Measurements from ENCODE around the gene ELMO1. TPM values are rescaled to one million over a fixed set of nuclear protein-coding genes. Genes with fewer than 3 reads are reported as not detected.

The ELMO1 gene
- total and polyA plus RNA-seq, 10 of the 15 experiments (the other 5 are each of a cell fraction or from before 2014, with no cell fraction given), result 22.6 to 85.9 (median 56.6) TPM

- ChIA-PET POLR2A (no interaction called here), RAD21 (ENCODE audit: unreplicated experiment) (no interaction called here), CTCF (no interaction called here), SMC1A (ENCODE audit: uncharacterized antibody, unreplicated experiment) (interaction anchor here (1.9 kb wide), 1 partner anchor 11 kb away, joined by 4 read pairs; no protein-coding TSS in a partner anchor)
- FAIRE-seq, result no peak
- no peak overlapping the region for H3K4me3 ChIP-seq
- no peak overlapping the region for H3K9ac ChIP-seq (ENCODE audit: control insufficient read depth, insufficient read depth, low read length)
- H2AFZ ChIP-seq (ENCODE audit: control insufficient read depth, low read depth, low read length), result no peak overlapping the region
- no peaks in the 10 kb centered on the region for H3K79me2 ChIP-seq (ENCODE audit: control insufficient read depth, insufficient read depth, low read length)
- H3K9me3 ChIP-seq (replicated peaks; ENCODE audit: control insufficient read depth, insufficient read depth, low read length), result no peaks in the 10 kb centered on the region
- no peaks in the 10 kb centered on the region for H3K27me3 ChIP-seq (replicated peaks in 1 of 2; ENCODE audit: control insufficient read depth in 2 of 2, insufficient read depth in 2 of 2, low read length in 1 of 2)
- intact Hi-C loops (cut with micrococcal nuclease; ENCODE audit: unreplicated experiment), result no loop called here
- 94% methylated on average over 6 of the region's 6 CpGs for whole genome bisulfite sequencing (ENCODE audit: insufficient coverage, insufficient replicate concordance, low lambda C conversion rate, missing lambda C conversion rate)
- H3K4me2 ChIP-seq (ENCODE audit: control insufficient read depth, insufficient read depth), result no peak overlapping the region
- no peaks in the 10 kb centered on the region for H3K36me3 ChIP-seq (ENCODE audit: control insufficient read depth in 2 of 2, insufficient read depth in 2 of 2, low read length in 1 of 2)
- H3K4me1 ChIP-seq (ENCODE audit: control insufficient read depth, insufficient read depth, low read length), result no peaks in the 10 kb centered on the region
- no peak for DNase-seq (ENCODE audit: low read depth, low spot score)
- in situ Hi-C loops (cut with MboI), result no loop called here
- no peak overlapping the region for H3K27ac ChIP-seq (ENCODE audit: control insufficient read depth, insufficient read depth)
- no peak for ATAC-seq
- no TSS peak for BruUV-seq (replicated peaks)
- H4K20me1 ChIP-seq (ENCODE audit: control insufficient read depth, insufficient read depth), result no peaks in the 10 kb centered on the region
- TF ChIP-seq SP1 (IDR thresholded peaks at IDR 0.05; ENCODE audit: low read depth, low read length) (no peak), ZBTB11 (CRISPR knock-in tag; IDR thresholded peaks at IDR 0.05) (no peak), GATAD2B (conservative IDR thresholded peaks at IDR 0.05; ENCODE audit: low read depth) (no peak), TCF7 (IDR thresholded peaks at IDR 0.05; ENCODE audit: borderline replicate concordance) (no peak), TCF3 (IDR thresholded peaks at IDR 0.05; ENCODE audit: borderline replicate concordance, insufficient read depth, low read depth, low read length) (no peak), ESRRA (IDR thresholded peaks at IDR 0.05; ENCODE audit: low read length) (no peak), POU2F2 (IDR thresholded peaks at IDR 0.05; ENCODE audit: borderline replicate concordance, low read depth, low read length) (no peak), DPF2 (IDR thresholded peaks at IDR 0.05) (no peak), EP300 (IDR thresholded peaks at IDR 0.05; ENCODE audit: borderline replicate concordance in 1 of 2, control insufficient read depth in 1 of 2, low read depth in 2 of 2, low read length in 2 of 2) (no peak), USF1 (IDR thresholded peaks at IDR 0.05; ENCODE audit: borderline replicate concordance, extremely low read length, insufficient read depth, low read depth, low read length) (no peak), FOXM1 (IDR thresholded peaks at IDR 0.05; ENCODE audit: low read depth, low read length) (no peak), BCL11A (IDR thresholded peaks at IDR 0.05; ENCODE audit: low read depth, low read length) (no peak), SPI1 (IDR thresholded peaks at IDR 0.05; ENCODE audit: borderline replicate concordance, insufficient read depth, low read depth, low read length) (no peak), ZZZ3 (IDR thresholded peaks at IDR 0.05; ENCODE audit: control insufficient read depth, insufficient read length, low read depth) (no peak)
- TF ChIP-seq, protein P1, sequence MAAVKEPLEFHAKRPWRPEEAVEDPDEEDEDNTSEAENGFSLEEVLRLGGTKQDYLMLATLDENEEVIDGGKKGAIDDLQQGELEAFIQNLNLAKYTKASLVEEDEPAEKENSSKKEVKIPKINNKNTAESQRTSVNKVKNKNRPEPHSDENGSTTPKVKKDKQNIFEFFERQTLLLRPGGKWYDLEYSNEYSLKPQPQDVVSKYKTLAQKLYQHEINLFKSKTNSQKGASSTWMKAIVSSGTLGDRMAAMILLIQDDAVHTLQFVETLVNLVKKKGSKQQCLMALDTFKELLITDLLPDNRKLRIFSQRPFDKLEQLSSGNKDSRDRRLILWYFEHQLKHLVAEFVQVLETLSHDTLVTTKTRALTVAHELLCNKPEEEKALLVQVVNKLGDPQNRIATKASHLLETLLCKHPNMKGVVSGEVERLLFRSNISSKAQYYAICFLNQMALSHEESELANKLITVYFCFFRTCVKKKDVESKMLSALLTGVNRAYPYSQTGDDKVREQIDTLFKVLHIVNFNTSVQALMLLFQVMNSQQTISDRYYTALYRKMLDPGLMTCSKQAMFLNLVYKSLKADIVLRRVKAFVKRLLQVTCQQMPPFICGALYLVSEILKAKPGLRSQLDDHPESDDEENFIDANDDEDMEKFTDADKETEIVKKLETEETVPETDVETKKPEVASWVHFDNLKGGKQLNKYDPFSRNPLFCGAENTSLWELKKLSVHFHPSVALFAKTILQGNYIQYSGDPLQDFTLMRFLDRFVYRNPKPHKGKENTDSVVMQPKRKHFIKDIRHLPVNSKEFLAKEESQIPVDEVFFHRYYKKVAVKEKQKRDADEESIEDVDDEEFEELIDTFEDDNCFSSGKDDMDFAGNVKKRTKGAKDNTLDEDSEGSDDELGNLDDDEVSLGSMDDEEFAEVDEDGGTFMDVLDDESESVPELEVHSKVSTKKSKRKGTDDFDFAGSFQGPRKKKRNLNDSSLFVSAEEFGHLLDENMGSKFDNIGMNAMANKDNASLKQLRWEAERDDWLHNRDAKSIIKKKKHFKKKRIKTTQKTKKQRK (IDR thresholded peaks at IDR 0.05; ENCODE audit: low read depth, low read length), result no peak
- TF ChIP-seq, protein P2, sequence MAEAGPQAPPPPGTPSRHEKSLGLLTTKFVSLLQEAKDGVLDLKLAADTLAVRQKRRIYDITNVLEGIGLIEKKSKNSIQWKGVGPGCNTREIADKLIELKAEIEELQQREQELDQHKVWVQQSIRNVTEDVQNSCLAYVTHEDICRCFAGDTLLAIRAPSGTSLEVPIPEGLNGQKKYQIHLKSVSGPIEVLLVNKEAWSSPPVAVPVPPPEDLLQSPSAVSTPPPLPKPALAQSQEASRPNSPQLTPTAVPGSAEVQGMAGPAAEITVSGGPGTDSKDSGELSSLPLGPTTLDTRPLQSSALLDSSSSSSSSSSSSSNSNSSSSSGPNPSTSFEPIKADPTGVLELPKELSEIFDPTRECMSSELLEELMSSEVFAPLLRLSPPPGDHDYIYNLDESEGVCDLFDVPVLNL (IDR thresholded peaks at IDR 0.05; ENCODE audit: low read depth, low read length), result no peak
These were observed 330.7 kb downstream of the ELMO1 start for GRCh38 chr7:37118004-37118403.

Measured in GM12878 (cell line).